HFF-Myc (cell line): ENCODE results near the gene UTP4.
A peak's percentile ranks its signal among the peaks of the same experiment; 100 is the strongest.

Experiments used
- DNase-seq: peaks from one replicate; pipeline ENCODE4 v3.0.0-alpha.2; 2011; ENCODE audit warnings: low read depth; ENCODE audit errors: extremely low read depth
- H3K4me3 ChIP-seq: replicated peaks from 2 replicates; pipeline ENCODE4 v1.5.1; 2011; ENCODE audit warnings: low read depth, mild to moderate bottlenecking, control low read depth, low read length
- TF ChIP-seq, protein P1 (sequence below): IDR thresholded peaks from 2 replicates; pipeline ENCODE4 v1.5.1; 2012; ENCODE audit warnings: mild to moderate bottlenecking, low read depth, low read length, control low read depth; ENCODE audit errors: missing control alignments

Gene UTP4

DNA sequence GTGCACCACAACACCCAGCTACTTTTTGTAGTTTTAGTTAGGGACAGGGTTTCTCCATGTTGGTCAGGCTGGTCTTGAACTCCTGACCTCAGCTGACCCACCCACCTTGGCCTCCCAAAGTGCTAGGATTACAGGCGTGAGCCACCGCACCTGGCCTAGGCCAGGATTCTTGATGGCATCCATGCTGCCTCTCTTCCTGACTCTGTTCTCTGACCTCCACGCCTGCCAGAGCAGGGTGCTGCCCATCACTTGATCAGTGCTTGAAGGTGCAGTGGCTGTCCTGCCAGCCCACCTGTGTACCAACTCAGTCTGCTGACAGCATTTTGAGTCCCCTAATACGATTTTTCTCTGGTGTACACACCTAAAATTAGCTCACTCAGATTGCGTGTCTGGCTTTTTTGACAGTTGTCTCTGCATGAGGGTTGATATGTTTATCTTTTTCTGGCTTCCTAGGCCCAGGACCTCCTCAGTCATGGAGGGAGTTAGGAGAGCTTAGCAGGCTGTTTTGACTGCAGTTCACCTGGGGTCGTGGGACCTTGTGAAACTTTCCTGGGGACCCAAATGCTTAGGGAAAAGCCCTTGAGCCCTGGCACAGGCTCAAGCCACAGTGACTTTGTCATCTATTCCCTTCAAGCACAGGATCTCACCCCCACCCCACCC, 21.1 kb upstream of the UTP4 start:
- no peak overlapping the region for H3K4me3 ChIP-seq
- TF ChIP-seq, protein P1, sequence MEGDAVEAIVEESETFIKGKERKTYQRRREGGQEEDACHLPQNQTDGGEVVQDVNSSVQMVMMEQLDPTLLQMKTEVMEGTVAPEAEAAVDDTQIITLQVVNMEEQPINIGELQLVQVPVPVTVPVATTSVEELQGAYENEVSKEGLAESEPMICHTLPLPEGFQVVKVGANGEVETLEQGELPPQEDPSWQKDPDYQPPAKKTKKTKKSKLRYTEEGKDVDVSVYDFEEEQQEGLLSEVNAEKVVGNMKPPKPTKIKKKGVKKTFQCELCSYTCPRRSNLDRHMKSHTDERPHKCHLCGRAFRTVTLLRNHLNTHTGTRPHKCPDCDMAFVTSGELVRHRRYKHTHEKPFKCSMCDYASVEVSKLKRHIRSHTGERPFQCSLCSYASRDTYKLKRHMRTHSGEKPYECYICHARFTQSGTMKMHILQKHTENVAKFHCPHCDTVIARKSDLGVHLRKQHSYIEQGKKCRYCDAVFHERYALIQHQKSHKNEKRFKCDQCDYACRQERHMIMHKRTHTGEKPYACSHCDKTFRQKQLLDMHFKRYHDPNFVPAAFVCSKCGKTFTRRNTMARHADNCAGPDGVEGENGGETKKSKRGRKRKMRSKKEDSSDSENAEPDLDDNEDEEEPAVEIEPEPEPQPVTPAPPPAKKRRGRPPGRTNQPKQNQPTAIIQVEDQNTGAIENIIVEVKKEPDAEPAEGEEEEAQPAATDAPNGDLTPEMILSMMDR, result no peak
- no peak for DNase-seq

DNA sequence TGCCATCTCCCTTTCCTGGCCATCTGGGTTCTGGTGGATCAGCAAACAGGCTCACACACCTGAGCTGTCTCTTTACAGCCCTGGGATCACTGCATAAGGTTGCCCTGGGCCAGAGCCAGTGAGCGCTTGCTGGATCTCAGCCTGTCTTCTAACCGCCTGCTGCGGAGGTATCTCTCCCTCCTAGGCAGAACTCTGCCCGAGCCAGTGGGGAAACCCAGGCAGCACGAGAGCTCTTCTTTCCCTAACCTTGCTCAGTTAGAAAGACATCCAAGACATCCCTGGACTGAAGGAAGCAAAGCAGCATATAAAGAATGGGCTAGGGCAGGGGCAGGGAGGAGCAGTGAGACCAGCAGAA, 20.6 kb upstream of the UTP4 start:
- TF ChIP-seq, protein P1, result no peak
- no peak overlapping the region for H3K4me3 ChIP-seq
- DNase-seq, result no peak

DNA sequence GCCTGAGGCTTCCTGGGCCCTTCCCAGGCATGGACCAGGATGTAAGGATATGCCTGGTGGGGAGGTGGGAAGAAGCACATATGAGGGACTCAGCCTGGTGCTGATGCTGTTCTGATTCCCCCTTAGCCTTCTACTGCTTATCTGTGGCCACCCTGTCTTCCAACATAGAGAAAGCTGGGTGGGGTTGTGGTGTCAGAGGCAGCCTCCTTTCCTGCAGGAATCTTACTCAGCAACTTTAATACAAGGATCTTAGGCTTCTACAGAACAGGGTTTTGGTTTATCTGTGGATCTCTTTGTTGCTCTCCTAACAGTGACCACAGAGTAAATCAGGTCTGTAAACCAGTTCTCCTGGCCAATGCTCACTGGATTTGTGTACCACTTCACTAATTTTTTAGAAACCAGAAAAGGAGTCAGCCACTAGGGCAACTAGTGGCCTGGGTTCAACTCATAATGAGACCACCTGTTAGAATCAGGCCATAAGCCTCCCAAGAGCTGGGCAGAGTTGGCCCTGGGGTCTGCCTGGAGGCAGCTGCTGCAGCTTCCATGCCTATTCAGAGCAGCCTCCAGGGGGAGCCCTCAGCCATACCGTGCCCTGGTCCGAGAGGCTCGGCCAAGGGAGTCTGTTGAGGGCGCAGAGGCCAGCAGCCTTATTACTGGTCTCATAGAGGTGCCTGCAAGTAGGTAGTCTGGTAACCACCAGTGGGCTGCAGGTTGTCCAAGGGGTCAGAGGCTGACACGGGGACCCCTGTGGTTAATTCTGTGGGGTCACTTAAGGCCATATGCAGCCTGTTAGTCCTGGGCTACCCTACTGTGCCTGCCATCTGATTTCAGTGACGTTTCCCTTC, 19.9 kb upstream of the UTP4 start:
- DNase-seq, result no peak
- TF ChIP-seq, protein P1, result peak; percentile 93
- H3K4me3 ChIP-seq, result no peak overlapping the region

DNA sequence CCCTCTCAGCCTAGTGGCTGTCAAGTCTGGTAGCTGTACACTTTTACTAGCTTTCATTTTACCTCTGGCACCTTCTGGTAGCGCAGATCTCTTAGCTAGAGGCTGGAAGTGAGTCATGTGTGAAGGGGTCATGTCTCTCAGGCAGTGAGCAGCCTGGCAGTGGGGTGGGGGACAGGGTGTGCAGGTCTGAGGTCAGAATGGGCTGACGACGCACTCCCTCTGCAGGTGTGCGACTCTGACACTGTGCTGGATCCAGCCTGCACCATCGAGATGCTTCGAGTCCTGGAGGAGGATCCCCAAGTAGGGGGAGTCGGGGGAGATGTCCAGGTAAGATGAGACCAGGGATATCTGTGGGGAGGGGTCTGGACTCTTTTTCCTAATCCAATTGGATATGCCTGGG, 19.2 kb upstream of the UTP4 start:
- TF ChIP-seq, protein P1, result no peak
- H3K4me3 ChIP-seq, result no peak overlapping the region
- no peak for DNase-seq

DNA sequence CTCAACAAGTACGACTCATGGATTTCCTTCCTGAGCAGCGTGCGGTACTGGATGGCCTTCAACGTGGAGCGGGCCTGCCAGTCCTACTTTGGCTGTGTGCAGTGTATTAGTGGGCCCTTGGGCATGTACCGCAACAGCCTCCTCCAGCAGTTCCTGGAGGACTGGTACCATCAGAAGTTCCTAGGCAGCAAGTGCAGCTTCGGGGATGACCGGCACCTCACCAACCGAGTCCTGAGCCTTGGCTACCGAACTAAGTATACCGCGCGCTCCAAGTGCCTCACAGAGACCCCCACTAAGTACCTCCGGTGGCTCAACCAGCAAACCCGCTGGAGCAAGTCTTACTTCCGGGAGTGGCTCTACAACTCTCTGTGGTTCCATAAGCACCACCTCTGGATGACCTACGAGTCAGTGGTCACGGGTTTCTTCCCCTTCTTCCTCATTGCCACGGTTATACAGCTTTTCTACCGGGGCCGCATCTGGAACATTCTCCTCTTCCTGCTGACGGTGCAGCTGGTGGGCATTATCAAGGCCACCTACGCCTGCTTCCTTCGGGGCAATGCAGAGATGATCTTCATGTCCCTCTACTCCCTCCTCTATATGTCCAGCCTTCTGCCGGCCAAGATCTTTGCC, 18.0 kb upstream of the UTP4 start:
- H3K4me3 ChIP-seq, result no peak overlapping the region
- TF ChIP-seq, protein P1, result no peak
- no peak for DNase-seq

DNA sequence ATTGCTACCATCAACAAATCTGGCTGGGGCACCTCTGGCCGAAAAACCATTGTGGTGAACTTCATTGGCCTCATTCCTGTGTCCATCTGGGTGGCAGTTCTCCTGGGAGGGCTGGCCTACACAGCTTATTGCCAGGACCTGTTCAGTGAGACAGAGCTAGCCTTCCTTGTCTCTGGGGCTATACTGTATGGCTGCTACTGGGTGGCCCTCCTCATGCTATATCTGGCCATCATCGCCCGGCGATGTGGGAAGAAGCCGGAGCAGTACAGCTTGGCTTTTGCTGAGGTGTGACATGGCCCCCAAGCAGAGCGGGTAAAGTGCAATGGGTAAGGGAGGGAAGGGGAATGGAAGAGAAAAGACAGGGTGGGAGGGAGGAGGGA, 17.5 kb upstream of the UTP4 start:
- TF ChIP-seq, protein P1, result no peak
- no peak for DNase-seq
- no peak overlapping the region for H3K4me3 ChIP-seq
